GM12878 (cell line): Measurements from ENCODE around the gene FRG2C.
"Not testable (repeated sequence)": the region's sequence is repeated elsewhere in the genome, so short reads cannot be mapped to it uniquely, and the experiment has no call there.

Source experiments
- BRCA1 ChIP-seq: IDR thresholded peaks from 2 replicates; pipeline ENCODE4 v1.6.1; 2011; ENCODE audit warnings: low read depth, low read length, improper control_type of control experiment
- CHD4 ChIP-seq: fragments of 200-600 bp; sonication (generic); IDR thresholded peaks from 2 replicates; pipeline ENCODE4 v1.6.1; 2016; ENCODE audit warnings: mild to moderate bottlenecking
- CTCF ChIP-seq, 3 experiments: IDR thresholded peaks in 2 of 3; conservative IDR thresholded peaks in 1 of 3; 2 replicates each; pipeline ENCODE4 v1.5.1; 2011; ENCODE audit warnings: low read depth in 3 of 3, low read length in 3 of 3, mild to moderate bottlenecking in 3 of 3, control low read depth in 2 of 3, moderate library complexity in 2 of 3, inconsistent platforms in 1 of 3, mixed read lengths in 1 of 3; ENCODE audit not compliant: control insufficient read depth in 2 of 3, insufficient read depth in 1 of 3; ENCODE audit errors: extremely low read depth in 1 of 3
- FOXM1 ChIP-seq: IDR thresholded peaks from 2 replicates; pipeline ENCODE4 v1.6.1; 2012; ENCODE audit warnings: low read depth, mild to moderate bottlenecking, inconsistent platforms, low read length, moderate library complexity
- MYC ChIP-seq: IDR thresholded peaks from 2 replicates; pipeline ENCODE4 v1.6.1; 2011; ENCODE audit warnings: mild to moderate bottlenecking, low read length, moderate library complexity, inconsistent platforms; ENCODE audit not compliant: insufficient read depth, insufficient replicate concordance, insufficient read length, severe bottlenecking
- NBN ChIP-seq: fragments of 450-650 bp; IDR thresholded peaks from 2 replicates; pipeline ENCODE4 v1.6.1; 2016
- POLR2AphosphoS2 ChIP-seq: IDR thresholded peaks from 2 replicates; pipeline ENCODE4 v1.6.1; 2011; ENCODE audit warnings: low read depth, mild to moderate bottlenecking, low read length, improper control_type of control experiment, moderate library complexity
- POLR2AphosphoS5 ChIP-seq: IDR thresholded peaks from 2 replicates; pipeline ENCODE4 v1.6.1; 2011; ENCODE audit warnings: mild to moderate bottlenecking, low read length, inconsistent platforms
- RAD21 ChIP-seq: IDR thresholded peaks from 2 replicates; pipeline ENCODE4 v1.6.1; 2011; ENCODE audit warnings: mild to moderate bottlenecking, low read depth, low read length, moderate library complexity; ENCODE audit not compliant: insufficient read depth
- RCOR1 ChIP-seq: conservative IDR thresholded peaks from 2 replicates; pipeline ENCODE4 v1.6.1; 2012; ENCODE audit warnings: low read depth, low read length, improper control_type of control experiment
- SMARCA5 ChIP-seq: fragments of 450-650 bp; IDR thresholded peaks from 2 replicates; pipeline ENCODE4 v1.6.1; 2017; ENCODE audit warnings: mild to moderate bottlenecking
- USF1 ChIP-seq: IDR thresholded peaks from 2 replicates; pipeline ENCODE4 v1.6.1; 2011; ENCODE audit warnings: borderline replicate concordance, low read depth, mild to moderate bottlenecking, moderate library complexity, mixed read lengths, low read length; ENCODE audit not compliant: insufficient read depth; ENCODE audit errors: extremely low read length

DNA sequence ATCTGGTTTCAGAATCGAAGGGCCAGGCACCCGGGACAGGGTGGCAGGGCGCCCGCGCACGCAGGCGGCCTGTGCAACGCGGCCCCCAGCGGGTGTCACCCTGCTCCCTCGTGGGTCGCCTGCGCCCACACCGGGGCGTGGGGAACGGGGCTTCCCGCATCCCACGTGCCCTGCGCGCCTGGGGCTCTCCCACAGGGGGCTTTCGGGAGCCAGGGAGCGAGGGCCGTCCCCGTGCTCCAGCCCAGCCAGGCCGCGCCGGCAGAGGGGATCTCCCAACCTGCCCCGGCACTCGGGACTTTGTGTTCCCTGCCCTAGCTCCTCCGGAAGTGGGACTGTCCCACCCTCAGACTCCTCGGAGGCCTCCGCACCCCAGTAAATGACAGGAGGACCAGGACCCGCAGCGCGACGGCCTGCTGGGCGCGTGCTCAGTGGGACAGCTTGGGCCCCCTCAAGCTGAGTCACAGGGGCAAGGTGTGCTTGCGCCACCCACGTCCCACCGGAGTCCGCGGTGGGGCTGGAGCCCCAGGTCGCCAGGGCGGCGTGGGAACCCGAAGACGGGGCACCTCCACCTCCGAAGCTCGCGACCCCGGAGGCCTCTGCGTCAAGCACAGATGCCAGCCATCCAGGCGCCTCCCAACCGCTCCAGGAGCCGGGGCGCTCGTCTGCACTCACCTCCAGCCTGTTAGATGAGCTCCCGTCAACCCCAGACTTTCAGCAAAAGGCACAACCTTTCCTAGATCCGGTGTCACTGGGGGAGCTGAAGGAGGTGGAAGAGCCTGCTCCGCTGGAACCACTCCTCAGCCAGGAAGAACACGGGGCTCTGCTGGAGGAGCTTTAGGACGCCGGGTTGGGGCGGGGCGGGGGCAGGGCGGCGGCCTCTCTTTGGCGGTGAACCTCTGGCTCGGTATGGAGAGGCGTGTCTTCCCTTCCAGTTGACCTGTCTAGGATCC lies 5.5 kb downstream of the FRG2C start:
- not testable (repeated sequence) for TF ChIP-seq CTCF (IDR thresholded peaks at IDR 0.05 in 2 of 3, conservative IDR thresholded peaks at IDR 0.05 in 1 of 3; ENCODE audit: control insufficient read depth in 2 of 3, extremely low read depth in 1 of 3, insufficient read depth in 1 of 3, low read depth in 3 of 3, low read length in 3 of 3); POLR2AphosphoS2; MYC; BRCA1; USF1; SMARCA5; RAD21; CHD4; POLR2AphosphoS5; RCOR1; NBN; FOXM1
